ENCODE results near the gene ALKBH2.

GRCh38 chr12:109056891-109057290, 36.4 kb downstream of the ALKBH2 start:
- TF ChIP-seq POLR2AphosphoS5 (IDR thresholded peaks at IDR 0.05; ENCODE audit: insufficient read depth in 1 of 2, low read depth in 1 of 2): no peak
- TF ChIP-seq POLR2A (IDR thresholded peaks at IDR 0.05): no peak
